Gastroesophageal sphincter (tissue), 4 donors: ENCODE data around the gene GNAO1. TPM values are rescaled to one million over a fixed set of nuclear protein-coding genes. Genes with fewer than 3 reads are reported as not detected.
"Not testable (repeated sequence)": the region's sequence is repeated elsewhere in the genome, so short reads cannot be mapped to it uniquely, and the experiment has no call there.

ENCODE experiments used
- ATAC-seq: fragments of 150-250 bp; one replicate; pipeline ENCODE4 v1.9.1; 2016; ENCODE audit warnings: mild to moderate bottlenecking, moderate library complexity
- H3K27ac ChIP-seq, 4 donors: fragments of 200-600 bp; sonication (generic) in 3 of 4; 1 replicate in 3 of 4; 2 replicates in 1 of 4; pipeline ENCODE4 v1.5.1; 2016 to 2019
- H3K27me3 ChIP-seq: fragments of 200-600 bp; sonication (generic); one replicate; pipeline ENCODE4 v1.5.1; 2019
- H3K36me3 ChIP-seq, 2 donors: fragments of 200-600 bp; sonication (generic); one replicate each; pipeline ENCODE4 v1.5.1; 2019; ENCODE audit warnings: control low read depth in 1 of 2
- H3K4me1 ChIP-seq, 3 donors: fragments of 200-600 bp; sonication (generic); 1 replicate in 2 of 3; 2 replicates in 1 of 3; pipeline ENCODE4 v1.5.1; 2016 to 2019; ENCODE audit warnings: control low read depth in 2 of 3
- H3K4me3 ChIP-seq, 2 donors: fragments of 200-600 bp; sonication (generic); one replicate each; pipeline ENCODE4 v1.5.1; 2019; ENCODE audit warnings: mild to moderate bottlenecking in 1 of 2, moderate library complexity in 1 of 2
- H3K9me3 ChIP-seq, 3 donors: fragments of 200-600 bp; sonication (generic); one replicate each; pipeline ENCODE4 v1.5.1; 2017 to 2019; ENCODE audit warnings: control low read depth in 2 of 3
- EP300 ChIP-seq: sonication (generic); formaldehyde crosslinking; IDR thresholded peaks from one replicate; pipeline ENCODE4 v1.6.1; 2017; ENCODE audit warnings: antibody characterized with exemption, mild to moderate bottlenecking
- POLR2A ChIP-seq, 2 donors: fragments of 450-650 bp; IDR thresholded peaks; one replicate each; pipeline ENCODE4 v1.6.1; 2017; ENCODE audit warnings: antibody characterized with exemption in 2 of 2, mild to moderate bottlenecking in 2 of 2, moderate library complexity in 1 of 2
- POLR2AphosphoS5 ChIP-seq: sonication (generic); formaldehyde crosslinking; IDR thresholded peaks from one replicate; pipeline ENCODE4 v1.6.1; 2017; ENCODE audit warnings: antibody characterized with exemption
- WGBS, 2 donors: methylation state at CpG; one replicate each; pipeline ENCODE4 v1.1.5; 2018; ENCODE audit warnings: low coverage in 1 of 2; 5-methylcytosine and 5-hydroxymethylcytosine counted together
- total RNA-seq, 4 donors: library from RNA; depleted of rRNA; stranded (reverse); fragments of >200 nt; gene quantifications; one replicate each; pipeline ENCODE4 v1.1.0, GENCODE V29; 2016
- TF ChIP-seq, protein P1 (sequence below), 4 experiments: fragments of 200-600 bp in 2 of 4; fragments of 450-650 bp in 2 of 4; sonication (generic) in 1 of 4; IDR thresholded peaks; one replicate each; pipeline ENCODE4 v1.5.1; 2017 to 2019; ENCODE audit warnings: antibody characterized with exemption in 4 of 4, mild to moderate bottlenecking in 2 of 4, moderate library complexity in 2 of 4

Gene GNAO1
- total RNA-seq, 4 donors from 2014 or later: 3.4 to 21.0 (median 11.0) TPM

DNA sequence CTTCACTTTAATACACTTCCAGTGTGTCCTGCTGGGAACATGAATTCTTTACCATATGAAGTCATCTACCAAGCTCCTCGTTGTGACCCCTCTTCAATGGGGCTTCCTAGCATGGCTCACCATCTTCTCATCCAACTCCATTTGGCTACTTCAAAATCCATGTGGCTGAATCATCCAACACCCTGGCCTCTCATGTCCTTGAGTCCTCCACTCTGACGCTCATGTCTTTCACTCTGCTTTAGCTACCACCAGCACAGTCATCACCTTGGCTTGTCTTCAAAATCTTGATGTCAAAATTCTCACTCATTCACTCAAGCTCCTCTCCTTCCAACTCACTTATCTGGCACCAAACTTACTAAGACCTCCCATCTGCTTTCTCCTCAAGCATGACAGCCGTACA lies 198.3 kb downstream of the GNAO1 start:
- no peak for TF ChIP-seq POLR2AphosphoS5
- TF ChIP-seq POLR2A (IDR thresholded peaks at IDR 0.05): no peak
- TF ChIP-seq, protein P1, sequence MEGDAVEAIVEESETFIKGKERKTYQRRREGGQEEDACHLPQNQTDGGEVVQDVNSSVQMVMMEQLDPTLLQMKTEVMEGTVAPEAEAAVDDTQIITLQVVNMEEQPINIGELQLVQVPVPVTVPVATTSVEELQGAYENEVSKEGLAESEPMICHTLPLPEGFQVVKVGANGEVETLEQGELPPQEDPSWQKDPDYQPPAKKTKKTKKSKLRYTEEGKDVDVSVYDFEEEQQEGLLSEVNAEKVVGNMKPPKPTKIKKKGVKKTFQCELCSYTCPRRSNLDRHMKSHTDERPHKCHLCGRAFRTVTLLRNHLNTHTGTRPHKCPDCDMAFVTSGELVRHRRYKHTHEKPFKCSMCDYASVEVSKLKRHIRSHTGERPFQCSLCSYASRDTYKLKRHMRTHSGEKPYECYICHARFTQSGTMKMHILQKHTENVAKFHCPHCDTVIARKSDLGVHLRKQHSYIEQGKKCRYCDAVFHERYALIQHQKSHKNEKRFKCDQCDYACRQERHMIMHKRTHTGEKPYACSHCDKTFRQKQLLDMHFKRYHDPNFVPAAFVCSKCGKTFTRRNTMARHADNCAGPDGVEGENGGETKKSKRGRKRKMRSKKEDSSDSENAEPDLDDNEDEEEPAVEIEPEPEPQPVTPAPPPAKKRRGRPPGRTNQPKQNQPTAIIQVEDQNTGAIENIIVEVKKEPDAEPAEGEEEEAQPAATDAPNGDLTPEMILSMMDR (IDR thresholded peaks at IDR 0.05): no peak
- no peak for TF ChIP-seq EP300
- Histone ChIP-seq H3K36me3 (peaks cover 5 to 86% of the 10 kb centered on the region in 2 donors), H3K9me3 (no peaks in the 10 kb centered on the region), H3K4me3 (no peak overlapping the region), H3K27me3 (no peaks in the 10 kb centered on the region), H3K4me1 (no peaks in the 10 kb centered on the region), H3K27ac (no peak overlapping the region)
- 59 to 87% methylated on average over 2 to 3 of the region's 3 CpGs for WGBS, 2 donors
- no peak for ATAC-seq

GRCh38 chr16:56396724-56397123 lies 205.4 kb downstream of the GNAO1 start:
- H3K36me3 ChIP-seq: peaks cover 0 to 59% of the 10 kb centered on the region in 2 donors

GRCh38 chr16:56399047-56399446 lies 207.8 kb downstream of the GNAO1 start:
- WGBS, 2 donors: 62 to 70% methylated on average over 2 of the region's 2 CpGs
- Histone ChIP-seq H3K27me3 (no peaks in the 10 kb centered on the region), H3K4me3 (no peak overlapping the region), H3K9me3 (no peaks in the 10 kb centered on the region), H3K27ac (no peak overlapping the region), H3K36me3 (peaks cover 2 to 66% of the 10 kb centered on the region in 2 donors), H3K4me1 (no peaks in the 10 kb centered on the region)
- ATAC-seq: no peak
- TF ChIP-seq POLR2AphosphoS5: no peak
- TF ChIP-seq, protein P1 (IDR thresholded peaks at IDR 0.05): no peak
- TF ChIP-seq EP300: no peak
- no peak for TF ChIP-seq POLR2A (IDR thresholded peaks at IDR 0.05)

More at GRCh38 chr16:56396724-56397123, 205.4 kb downstream of the GNAO1 start:
- 100% methylated on average over 1 to 3 of the region's 3 CpGs for WGBS, 2 donors
- not testable (repeated sequence) for H3K27ac ChIP-seq, H3K9me3 ChIP-seq, H3K27me3 ChIP-seq, H3K4me1 ChIP-seq, ATAC-seq, H3K4me3 ChIP-seq

- H3K36me3 ChIP-seq: peaks cover 6 to 70% of the 10 kb centered on the region in 2 donors
Measured at GRCh38 chr16:56399486-56399885, 208.2 kb downstream of the GNAO1 start.

DNA sequence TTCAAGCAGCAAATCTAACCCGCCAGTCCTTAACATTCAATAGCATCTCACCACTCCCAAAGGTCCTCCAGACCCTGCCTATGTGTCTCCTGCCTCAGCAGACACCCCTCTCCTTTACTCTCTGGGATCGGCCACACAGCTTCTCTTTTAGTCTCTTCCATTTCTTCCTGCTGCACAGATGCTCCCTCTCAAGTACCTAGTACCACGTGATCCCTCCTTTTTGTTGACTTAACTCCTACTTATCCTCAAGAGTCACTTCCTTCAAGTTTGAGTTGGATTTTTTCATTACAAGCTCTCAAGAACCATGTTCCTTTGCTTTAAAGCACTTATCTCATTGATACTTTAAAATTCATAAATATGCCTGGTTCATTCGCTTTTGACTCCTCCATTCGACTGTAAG lies 209.2 kb downstream of the GNAO1 start:
- Histone ChIP-seq H3K27me3 (no peaks in the 10 kb centered on the region), H3K9me3 (no peaks in the 10 kb centered on the region), H3K4me1 (no peaks in the 10 kb centered on the region), H3K4me3 (no peak overlapping the region), H3K27ac (no peak overlapping the region), H3K36me3 (peaks cover 9 to 80% of the 10 kb centered on the region in 2 donors)
- TF ChIP-seq POLR2A (IDR thresholded peaks at IDR 0.05) (no peak), EP300 (no peak), POLR2AphosphoS5 (no peak)
- TF ChIP-seq, protein P1 (IDR thresholded peaks at IDR 0.05): no peak
- no peak for ATAC-seq
- WGBS, 2 donors: 70 to 77% methylated on average over 4 to 5 of the region's 5 CpGs

More at GRCh38 chr16:56399486-56399885, 208.2 kb downstream of the GNAO1 start:
- 84 to 93% methylated on average over 2 of the region's 2 CpGs for WGBS, 2 donors
- TF ChIP-seq EP300: no peak
- TF ChIP-seq, protein P1 (IDR thresholded peaks at IDR 0.05): no peak
- no peak for TF ChIP-seq POLR2A (IDR thresholded peaks at IDR 0.05)
- TF ChIP-seq POLR2AphosphoS5: no peak
- ATAC-seq: no peak
- no peaks in the 10 kb centered on the region for H3K4me1 ChIP-seq
- no peaks in the 10 kb centered on the region for H3K9me3 ChIP-seq
- no peaks in the 10 kb centered on the region for H3K27me3 ChIP-seq
- H3K27ac ChIP-seq: no peak overlapping the region
- H3K4me3 ChIP-seq: no peak overlapping the region
